Lower lobe of right lung (tissue), 2 donors: ENCODE measurements around the gene EPHX1. TPM values are rescaled to one million over a fixed set of nuclear protein-coding genes. Genes with fewer than 3 reads are reported as not detected.

ENCODE experiments used
- ATAC-seq, 2 donors: fragments of 200-7000 bp; cut with Tn5 transposase; one replicate each; pipeline ENCODE4 v1.9.1; 2020 to 2022; ENCODE audit warnings: mild to moderate bottlenecking in 2 of 2, moderate library complexity in 2 of 2
- DNase-seq: peaks from one replicate; pipeline ENCODE4 v3.0.0-alpha.2; 2020
- H3K27ac ChIP-seq: fragments of 200-600 bp; one replicate; pipeline ENCODE4 v1.8.0; 2022
- H3K27me3 ChIP-seq: fragments of 200-600 bp; one replicate; pipeline ENCODE4 v1.8.0; 2022; ENCODE audit warnings: low read depth
- H3K36me3 ChIP-seq: fragments of 200-600 bp; one replicate; pipeline ENCODE4 v1.8.0; 2022; ENCODE audit warnings: mild to moderate bottlenecking
- H3K4me1 ChIP-seq: fragments of 200-600 bp; one replicate; pipeline ENCODE4 v1.8.0; 2022
- H3K4me3 ChIP-seq: fragments of 200-600 bp; one replicate; pipeline ENCODE4 v1.8.0; 2022; ENCODE audit warnings: mild to moderate bottlenecking
- H3K9me3 ChIP-seq: fragments of 200-600 bp; one replicate; pipeline ENCODE4 v1.8.0; 2022
- CTCF ChIP-seq: fragments of 200-600 bp; IDR thresholded peaks from one replicate; pipeline ENCODE4 v1.8.0; 2022; ENCODE audit warnings: antibody characterized with exemption, mild to moderate bottlenecking
- intact Hi-C: fragments of 100-400 bp; cut with DNase I; formaldehyde crosslinking; loops from one replicate; pipeline ENCODE4 v1.11.0; 2022
- total RNA-seq: library from RNA; stranded (reverse); fragmentation: NEBNext Ultra II Directional; extraction: Animal tissue kit (Norgen Biotek cat#: 25700); gene quantifications from one replicate; pipeline ENCODE4 v1.2.1, GENCODE V29; 2021
- donor health status: DM: no; HTN: yes; CAD: no; lungs with severe emphysema.

Gene EPHX1
- total RNA-seq, 1 donor from 2014 or later, result 233 TPM

GRCh38 chr1:225872075-225872430 is 62.1 kb downstream of the EPHX1 start:
- intact Hi-C loops, result no loop called here
- DNase-seq, result no peak
- Histone ChIP-seq H3K4me3 (no peak overlapping the region), H3K36me3 (peaks cover 99% of the 10 kb centered on the region), H3K27me3 (no peaks in the 10 kb centered on the region), H3K4me1 (peaks cover 11% of the 10 kb centered on the region), H3K9me3 (no peaks in the 10 kb centered on the region), H3K27ac (no peak overlapping the region)
- ATAC-seq, result no peak
- TF ChIP-seq CTCF, result no peak

GRCh38 chr1:225873281-225873850 is 63.4 kb downstream of the EPHX1 start:
- Histone ChIP-seq H3K4me3 (no peak overlapping the region), H3K4me1 (peaks cover 23% of the 10 kb centered on the region), H3K27me3 (no peaks in the 10 kb centered on the region), H3K27ac (no peak overlapping the region), H3K36me3 (peaks cover 95% of the 10 kb centered on the region), H3K9me3 (no peaks in the 10 kb centered on the region)
- DNase-seq (peak; percentile 31), ATAC-seq (no peak)
- intact Hi-C loops, result no loop called here
- TF ChIP-seq CTCF, result no peak

GRCh38 chr1:225874431-225874830 is 64.5 kb downstream of the EPHX1 start:
- H3K4me1 ChIP-seq, result peaks cover 32% of the 10 kb centered on the region
- H3K4me3 ChIP-seq, result no peak overlapping the region
- no peak for TF ChIP-seq CTCF
- H3K36me3 ChIP-seq, result peaks cover 84% of the 10 kb centered on the region
- ATAC-seq (no peak), DNase-seq (peak; percentile 31)
- no peaks in the 10 kb centered on the region for H3K9me3 ChIP-seq
- intact Hi-C loops, result no loop called here
- no peaks in the 10 kb centered on the region for H3K27me3 ChIP-seq
- peak overlapping the region; percentile 73 for H3K27ac ChIP-seq

- ATAC-seq (peak; percentile 84 to 91), DNase-seq (peak; percentile 79)
- Histone ChIP-seq H3K36me3 (peaks cover 76% of the 10 kb centered on the region), H3K4me1 (peaks cover 40% of the 10 kb centered on the region), H3K27me3 (no peaks in the 10 kb centered on the region), H3K27ac (peak overlapping the region; percentile 73), H3K4me3 (no peak overlapping the region), H3K9me3 (no peaks in the 10 kb centered on the region)
- intact Hi-C loops, result no loop called here
- TF ChIP-seq CTCF, result no peak
These were observed 65.3 kb downstream of the EPHX1 start for GRCh38 chr1:225875044-225875815.

- H3K4me3 ChIP-seq, result no peak overlapping the region
- intact Hi-C loops, result no loop called here
- ATAC-seq (no peak), DNase-seq (no peak)
- peaks cover 53% of the 10 kb centered on the region for H3K4me1 ChIP-seq
- peak overlapping the region; percentile 64 for H3K27ac ChIP-seq
- no peaks in the 10 kb centered on the region for H3K9me3 ChIP-seq
- no peak for TF ChIP-seq CTCF
- H3K36me3 ChIP-seq, result peaks cover 58% of the 10 kb centered on the region
- H3K27me3 ChIP-seq, result no peaks in the 10 kb centered on the region
These were observed 67.1 kb downstream of the EPHX1 start for GRCh38 chr1:225876900-225877510.
